ENCODE data around the gene CPTP. TPM values are rescaled to one million over a fixed set of nuclear protein-coding genes. Genes with fewer than 3 reads are reported as not detected.

The CPTP gene
- polyA plus RNA-seq, 1 donor from 2014 or later = 9.9 TPM

GRCh38 chr1:1300352-1300739 is 24.3 kb upstream of the CPTP start:
- peaks cover 15% of the 10 kb centered on the region for H3K79me2 ChIP-seq (replicated peaks; ENCODE audit: insufficient read depth, low read length)
- no peaks in the 10 kb centered on the region for H3K9me2 ChIP-seq (ENCODE audit: insufficient read depth, low read length)
- no peaks in the 10 kb centered on the region for H3F3A ChIP-seq (ENCODE audit: insufficient read depth, low read length, poor library complexity, severe bottlenecking)
- no peak overlapping the region for H3K9ac ChIP-seq (ENCODE audit: low read length)
- H3K27me3 ChIP-seq (ENCODE audit: insufficient read depth, low read depth, low read length) = no peaks in the 10 kb centered on the region
- H4K20me1 ChIP-seq (ENCODE audit: insufficient read depth) = peaks cover 2% of the 10 kb centered on the region
- H3K4me2 ChIP-seq (ENCODE audit: low read length) = no peak overlapping the region
- no peak for TF ChIP-seq SMC3 (conservative IDR thresholded peaks at IDR 0.05; ENCODE audit: poor library complexity)
- no peak for TF ChIP-seq EP300 (conservative IDR thresholded peaks at IDR 0.05; ENCODE audit: poor library complexity, severe bottlenecking)
- no peak for TF ChIP-seq RAD21 (conservative IDR thresholded peaks at IDR 0.05)
- TF ChIP-seq CTCF (IDR thresholded peaks at IDR 0.05; ENCODE audit: poor library complexity, severe bottlenecking) = no peak
- no peak for TF ChIP-seq POLR2AphosphoS5 (IDR thresholded peaks at IDR 0.05)
- TF ChIP-seq MXI1 (conservative IDR thresholded peaks at IDR 0.05; ENCODE audit: poor library complexity, severe bottlenecking) = no peak
- TF ChIP-seq TAF1 (IDR thresholded peaks at IDR 0.05; ENCODE audit: low read depth) = no peak
- no peak for TF ChIP-seq EZH2 (IDR thresholded peaks at IDR 0.05; ENCODE audit: borderline replicate concordance, insufficient read depth, low read length, poor library complexity, severe bottlenecking)
- no peak for TF ChIP-seq REST (IDR thresholded peaks at IDR 0.05; ENCODE audit: borderline replicate concordance)
- H3K36me3 ChIP-seq (ENCODE audit: insufficient read depth, low read length) = no peaks in the 10 kb centered on the region
- H3K27ac ChIP-seq (ENCODE audit: low read length) = no peak overlapping the region
- no peak overlapping the region for H2AFZ ChIP-seq (ENCODE audit: low read depth, low read length)
- H3K9me3 ChIP-seq (ENCODE audit: low read length) = no peaks in the 10 kb centered on the region
- no peak overlapping the region for H3K4me3 ChIP-seq (ENCODE audit: low read length)

GRCh38 chr1:1302006-1302430 is 22.6 kb upstream of the CPTP start:
- TF ChIP-seq TAF1 (IDR thresholded peaks at IDR 0.05; ENCODE audit: low read depth) (no peak), EZH2 (IDR thresholded peaks at IDR 0.05; ENCODE audit: borderline replicate concordance, insufficient read depth, low read length, poor library complexity, severe bottlenecking) (no peak), MXI1 (conservative IDR thresholded peaks at IDR 0.05; ENCODE audit: poor library complexity, severe bottlenecking) (no peak), RAD21 (conservative IDR thresholded peaks at IDR 0.05) (no peak), SMC3 (conservative IDR thresholded peaks at IDR 0.05; ENCODE audit: poor library complexity) (no peak), EP300 (conservative IDR thresholded peaks at IDR 0.05; ENCODE audit: poor library complexity, severe bottlenecking) (no peak), POLR2AphosphoS5 (IDR thresholded peaks at IDR 0.05) (no peak), REST (IDR thresholded peaks at IDR 0.05; ENCODE audit: borderline replicate concordance) (no peak)
- H3K36me3 ChIP-seq (ENCODE audit: insufficient read depth, low read length) = no peaks in the 10 kb centered on the region

More at GRCh38 chr1:1302006-1302430, 22.6 kb upstream of the CPTP start:
- no peak overlapping the region for H3K4me3 ChIP-seq (ENCODE audit: low read length)
- peaks cover 31% of the 10 kb centered on the region for H3K79me2 ChIP-seq (replicated peaks; ENCODE audit: insufficient read depth, low read length)
- H3K4me2 ChIP-seq (ENCODE audit: low read length) = no peak overlapping the region
- no peaks in the 10 kb centered on the region for H3F3A ChIP-seq (ENCODE audit: insufficient read depth, low read length, poor library complexity, severe bottlenecking)
- H2AFZ ChIP-seq (ENCODE audit: low read depth, low read length) = no peak overlapping the region
- H3K9ac ChIP-seq (ENCODE audit: low read length) = no peak overlapping the region
- no peaks in the 10 kb centered on the region for H3K9me3 ChIP-seq (ENCODE audit: low read length)
- no peaks in the 10 kb centered on the region for H3K27me3 ChIP-seq (ENCODE audit: insufficient read depth, low read depth, low read length)
- H3K27ac ChIP-seq (ENCODE audit: low read length) = no peak overlapping the region
- H3K9me2 ChIP-seq (ENCODE audit: insufficient read depth, low read length) = no peaks in the 10 kb centered on the region
- H4K20me1 ChIP-seq (ENCODE audit: insufficient read depth) = peaks cover 2% of the 10 kb centered on the region

Measured in neural cell (in vitro differentiated cells).